ENCODE data around the gene ADD1. TPM values are rescaled to one million over a fixed set of nuclear protein-coding genes. Genes with fewer than 3 reads are reported as not detected.

Gene ADD1
- total and polyA plus RNA-seq, 2 donors (not counting 1 experiment from before 2014, with no cell fraction given): 164 to 171 TPM

DNA sequence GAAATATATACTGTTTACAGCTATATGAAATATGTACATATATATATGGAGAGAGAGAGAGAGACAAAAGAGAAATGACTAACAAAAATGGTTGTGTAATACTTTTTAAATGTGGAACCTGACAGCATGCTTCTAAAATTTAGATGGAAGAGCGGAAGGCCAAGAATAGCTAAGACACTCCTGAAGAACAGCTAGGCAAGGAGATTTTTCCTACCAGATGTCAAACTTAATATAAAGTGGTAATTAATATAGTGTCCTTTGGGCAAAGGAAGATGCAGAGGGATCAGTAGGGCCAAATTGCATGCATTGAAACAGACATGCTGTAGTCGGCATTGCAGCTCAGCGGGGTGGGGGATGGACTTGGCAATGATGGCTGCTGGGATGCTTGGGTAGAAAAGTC, 45.2 kb downstream of the ADD1 start:
- no peak overlapping the region for H3K9ac ChIP-seq (ENCODE audit: insufficient read depth, low read length)
- H3K27me3 ChIP-seq (ENCODE audit: control insufficient read depth, insufficient read depth, low read length): no peaks in the 10 kb centered on the region
- peaks cover 13% of the 10 kb centered on the region for H3K36me3 ChIP-seq (ENCODE audit: control insufficient read depth, insufficient read depth, low read length)
- no peak overlapping the region for H2AFZ ChIP-seq (ENCODE audit: low read length)
- DNase-seq (ENCODE audit: low read depth in 2 of 2): peak in 1 of 2 donors; percentile 10
- H3K9me3 ChIP-seq (ENCODE audit: control insufficient read depth, insufficient read depth, low read depth, low read length): no peaks in the 10 kb centered on the region
- H3K27ac ChIP-seq (ENCODE audit: insufficient read depth, low read length): no peak overlapping the region
- no peak overlapping the region for H3K4me3 ChIP-seq (replicated peaks in 1 of 4; ENCODE audit: control extremely low read depth in 1 of 4, insufficient read depth in 1 of 4, low read depth in 3 of 4, low read length in 4 of 4)
- no peaks in the 10 kb centered on the region for H4K20me1 ChIP-seq (ENCODE audit: control insufficient read depth, extremely low read depth, insufficient read depth, low read length)
- no peaks in the 10 kb centered on the region for H3K4me1 ChIP-seq (ENCODE audit: control insufficient read depth, extremely low read depth, insufficient read depth, low read length)
- peaks cover 4% of the 10 kb centered on the region for H3K79me2 ChIP-seq (ENCODE audit: control insufficient read depth, insufficient read depth, low read length)
- TF ChIP-seq EZH2 (IDR thresholded peaks at IDR 0.05; ENCODE audit: low read length, missing control alignments): no peak
- TF ChIP-seq, protein P1, sequence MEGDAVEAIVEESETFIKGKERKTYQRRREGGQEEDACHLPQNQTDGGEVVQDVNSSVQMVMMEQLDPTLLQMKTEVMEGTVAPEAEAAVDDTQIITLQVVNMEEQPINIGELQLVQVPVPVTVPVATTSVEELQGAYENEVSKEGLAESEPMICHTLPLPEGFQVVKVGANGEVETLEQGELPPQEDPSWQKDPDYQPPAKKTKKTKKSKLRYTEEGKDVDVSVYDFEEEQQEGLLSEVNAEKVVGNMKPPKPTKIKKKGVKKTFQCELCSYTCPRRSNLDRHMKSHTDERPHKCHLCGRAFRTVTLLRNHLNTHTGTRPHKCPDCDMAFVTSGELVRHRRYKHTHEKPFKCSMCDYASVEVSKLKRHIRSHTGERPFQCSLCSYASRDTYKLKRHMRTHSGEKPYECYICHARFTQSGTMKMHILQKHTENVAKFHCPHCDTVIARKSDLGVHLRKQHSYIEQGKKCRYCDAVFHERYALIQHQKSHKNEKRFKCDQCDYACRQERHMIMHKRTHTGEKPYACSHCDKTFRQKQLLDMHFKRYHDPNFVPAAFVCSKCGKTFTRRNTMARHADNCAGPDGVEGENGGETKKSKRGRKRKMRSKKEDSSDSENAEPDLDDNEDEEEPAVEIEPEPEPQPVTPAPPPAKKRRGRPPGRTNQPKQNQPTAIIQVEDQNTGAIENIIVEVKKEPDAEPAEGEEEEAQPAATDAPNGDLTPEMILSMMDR (conservative IDR thresholded peaks at IDR 0.05 in 1 of 2, IDR thresholded peaks at IDR 0.05 in 1 of 2; ENCODE audit: low read depth in 1 of 2, low read length in 2 of 2): no peak
- no peak overlapping the region for H3K4me2 ChIP-seq (ENCODE audit: extremely low read depth, insufficient read depth, low read length)

DNA sequence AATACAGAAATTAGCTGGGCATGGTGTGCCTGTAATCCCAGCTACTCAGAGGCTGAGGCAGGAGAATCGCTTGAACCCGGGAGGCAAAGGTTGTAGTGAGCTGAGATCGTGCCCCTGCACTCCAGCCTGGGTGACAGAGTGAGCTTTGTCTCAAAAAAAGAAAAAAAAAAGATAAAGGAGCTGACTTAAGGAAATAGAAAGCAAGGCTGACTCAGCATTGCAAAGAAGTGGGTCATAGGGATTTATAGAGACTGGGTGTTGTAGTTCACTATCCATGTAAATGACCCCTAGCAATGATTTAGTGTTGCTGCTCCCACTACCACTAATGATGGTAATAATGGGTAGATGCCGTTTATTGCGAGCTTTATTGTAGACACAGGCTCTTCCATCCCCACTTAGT, 47.6 kb downstream of the ADD1 start:
- Histone ChIP-seq H3K36me3 (ENCODE audit: control insufficient read depth, insufficient read depth, low read length) (peaks cover 8% of the 10 kb centered on the region), H3K4me2 (ENCODE audit: extremely low read depth, insufficient read depth, low read length) (no peak overlapping the region), H3K4me3 (replicated peaks in 1 of 4; ENCODE audit: control extremely low read depth in 1 of 4, insufficient read depth in 1 of 4, low read depth in 3 of 4, low read length in 4 of 4) (no peak overlapping the region), H3K27me3 (ENCODE audit: control insufficient read depth, insufficient read depth, low read length) (no peaks in the 10 kb centered on the region), H2AFZ (ENCODE audit: low read length) (no peak overlapping the region), H3K4me1 (ENCODE audit: control insufficient read depth, extremely low read depth, insufficient read depth, low read length) (no peaks in the 10 kb centered on the region), H4K20me1 (ENCODE audit: control insufficient read depth, extremely low read depth, insufficient read depth, low read length) (no peaks in the 10 kb centered on the region), H3K9ac (ENCODE audit: insufficient read depth, low read length) (no peak overlapping the region), H3K9me3 (ENCODE audit: control insufficient read depth, insufficient read depth, low read depth, low read length) (no peaks in the 10 kb centered on the region), H3K79me2 (ENCODE audit: control insufficient read depth, insufficient read depth, low read length) (peaks cover 4% of the 10 kb centered on the region), H3K27ac (ENCODE audit: insufficient read depth, low read length) (no peak overlapping the region)
- no peak for TF ChIP-seq EZH2 (IDR thresholded peaks at IDR 0.05; ENCODE audit: low read length, missing control alignments)
- TF ChIP-seq, protein P1 (conservative IDR thresholded peaks at IDR 0.05 in 1 of 2, IDR thresholded peaks at IDR 0.05 in 1 of 2; ENCODE audit: low read depth in 1 of 2, low read length in 2 of 2): no peak
- peak; percentile 65 to 73 for DNase-seq (ENCODE audit: low read depth in 2 of 2)

DNA sequence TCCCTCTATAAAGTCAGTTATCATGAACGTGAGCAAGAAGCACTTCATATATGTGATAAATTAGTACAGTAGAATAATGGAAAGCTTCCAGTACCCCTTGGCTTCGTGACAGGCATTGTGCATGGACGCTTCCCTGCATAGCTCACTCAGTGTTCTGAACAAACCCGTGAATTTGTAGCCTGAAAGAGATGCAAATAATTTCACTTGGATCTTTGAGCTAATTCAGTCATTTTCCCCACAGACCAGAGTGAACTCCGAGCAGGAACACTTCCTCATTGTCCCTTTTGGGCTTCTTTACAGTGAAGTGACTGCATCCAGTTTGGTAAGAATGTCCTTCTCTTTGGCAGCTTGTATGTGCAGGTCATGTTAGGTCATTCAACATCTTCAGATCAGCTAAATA, 50.1 kb downstream of the ADD1 start:
- no peak overlapping the region for H3K4me3 ChIP-seq (replicated peaks in 1 of 4; ENCODE audit: control extremely low read depth in 1 of 4, insufficient read depth in 1 of 4, low read depth in 3 of 4, low read length in 4 of 4)

More for the DNA sequence above, 50.1 kb downstream of the ADD1 start:
- Histone ChIP-seq H2AFZ (ENCODE audit: low read length) (no peak overlapping the region), H3K27me3 (ENCODE audit: control insufficient read depth, insufficient read depth, low read length) (no peaks in the 10 kb centered on the region), H3K79me2 (ENCODE audit: control insufficient read depth, insufficient read depth, low read length) (peaks cover 1% of the 10 kb centered on the region), H4K20me1 (ENCODE audit: control insufficient read depth, extremely low read depth, insufficient read depth, low read length) (no peaks in the 10 kb centered on the region), H3K9me3 (ENCODE audit: control insufficient read depth, insufficient read depth, low read depth, low read length) (no peaks in the 10 kb centered on the region), H3K9ac (ENCODE audit: insufficient read depth, low read length) (no peak overlapping the region), H3K4me2 (ENCODE audit: extremely low read depth, insufficient read depth, low read length) (no peak overlapping the region), H3K36me3 (ENCODE audit: control insufficient read depth, insufficient read depth, low read length) (peaks cover 9% of the 10 kb centered on the region), H3K4me1 (ENCODE audit: control insufficient read depth, extremely low read depth, insufficient read depth, low read length) (no peaks in the 10 kb centered on the region), H3K27ac (ENCODE audit: insufficient read depth, low read length) (no peak overlapping the region)
- TF ChIP-seq EZH2 (IDR thresholded peaks at IDR 0.05; ENCODE audit: low read length, missing control alignments): no peak
- TF ChIP-seq, protein P1 (conservative IDR thresholded peaks at IDR 0.05 in 1 of 2, IDR thresholded peaks at IDR 0.05 in 1 of 2; ENCODE audit: low read depth in 1 of 2, low read length in 2 of 2): no peak
- DNase-seq (ENCODE audit: low read depth in 2 of 2): peak; percentile 15 to 26

All from fibroblast of lung (primary cell).